Measurements from ENCODE around the gene MRC1. TPM values are rescaled to one million over a fixed set of nuclear protein-coding genes. Genes with fewer than 3 reads are reported as not detected.

Gene MRC1
- total RNA-seq, 2 donors from 2014 or later = 0.09 TPM; not detected in 1

GRCh38 chr10:17802976-17803375, 6.2 kb upstream of the MRC1 start:
- H3K27ac Mint-ChIP-seq = no peak overlapping the region
- Histone ChIP-seq H3K27me3 (ENCODE audit: control insufficient read depth, insufficient read depth, low read length, poor library complexity, severe bottlenecking) (no peaks in the 10 kb centered on the region), H3K4me3 (ENCODE audit: low read length) (no peak overlapping the region), H3K9ac (ENCODE audit: extremely low read depth, low read length, poor library complexity, severe bottlenecking) (no peak overlapping the region), H3K4me1 (ENCODE audit: control insufficient read depth, insufficient read depth, low read length) (no peaks in the 10 kb centered on the region), H3K27ac (ENCODE audit: low read depth, low read length) (no peak overlapping the region), H3K9me3 (ENCODE audit: control insufficient read depth, low read length) (peaks cover under 1% of the 10 kb centered on the region), H3K36me3 (ENCODE audit: control insufficient read depth, insufficient read depth, low read length) (no peaks in the 10 kb centered on the region)
- no peak for TF ChIP-seq CTCF (conservative IDR thresholded peaks at IDR 0.05)
- WGBS, 2 experiments (ENCODE audit: insufficient coverage in 1 of 2, insufficient read length in 1 of 2) = 96% methylated on average over 1 of the region's 1 CpG; no CpG with 5 or more reads in 1 of the 2 experiments
- no peak overlapping the region for H3K4me3 Mint-ChIP-seq
- DNase-seq = no peak
- no peaks in the 10 kb centered on the region for H3K9me3 Mint-ChIP-seq
- no peaks in the 10 kb centered on the region for H3K27me3 Mint-ChIP-seq (ENCODE audit: insufficient read depth)
- no peaks in the 10 kb centered on the region for H3K4me1 Mint-ChIP-seq
- H3K36me3 Mint-ChIP-seq (ENCODE audit: low read depth) = no peaks in the 10 kb centered on the region

- Mint-ChIP-seq H3K9me3 (no peaks in the 10 kb centered on the region), H3K4me3 (no peak overlapping the region), H3K27ac (no peak overlapping the region), H3K36me3 (ENCODE audit: low read depth) (no peaks in the 10 kb centered on the region), H3K4me1 (peaks cover 3% of the 10 kb centered on the region), H3K27me3 (ENCODE audit: insufficient read depth) (no peaks in the 10 kb centered on the region)
- H3K9me3 ChIP-seq (ENCODE audit: control insufficient read depth, low read length) = no peaks in the 10 kb centered on the region
- H3K9ac ChIP-seq (ENCODE audit: extremely low read depth, low read length, poor library complexity, severe bottlenecking) = no peak overlapping the region
- no peak overlapping the region for H3K4me3 ChIP-seq (ENCODE audit: low read length)
- no peaks in the 10 kb centered on the region for H3K36me3 ChIP-seq (ENCODE audit: control insufficient read depth, insufficient read depth, low read length)
- no peak for DNase-seq
- TF ChIP-seq CTCF (conservative IDR thresholded peaks at IDR 0.05) = no peak
- H3K27me3 ChIP-seq (ENCODE audit: control insufficient read depth, insufficient read depth, low read length, poor library complexity, severe bottlenecking) = no peaks in the 10 kb centered on the region
- H3K4me1 ChIP-seq (ENCODE audit: control insufficient read depth, insufficient read depth, low read length) = no peaks in the 10 kb centered on the region
- no peak overlapping the region for H3K27ac ChIP-seq (ENCODE audit: low read depth, low read length)
- 83 to 95% methylated on average over 1 to 3 of the region's 3 CpGs for WGBS, 2 experiments (ENCODE audit: insufficient coverage in 1 of 2, insufficient read length in 1 of 2)
Measured at GRCh38 chr10:17805330-17805729, 3.8 kb upstream of the MRC1 start.

DNA sequence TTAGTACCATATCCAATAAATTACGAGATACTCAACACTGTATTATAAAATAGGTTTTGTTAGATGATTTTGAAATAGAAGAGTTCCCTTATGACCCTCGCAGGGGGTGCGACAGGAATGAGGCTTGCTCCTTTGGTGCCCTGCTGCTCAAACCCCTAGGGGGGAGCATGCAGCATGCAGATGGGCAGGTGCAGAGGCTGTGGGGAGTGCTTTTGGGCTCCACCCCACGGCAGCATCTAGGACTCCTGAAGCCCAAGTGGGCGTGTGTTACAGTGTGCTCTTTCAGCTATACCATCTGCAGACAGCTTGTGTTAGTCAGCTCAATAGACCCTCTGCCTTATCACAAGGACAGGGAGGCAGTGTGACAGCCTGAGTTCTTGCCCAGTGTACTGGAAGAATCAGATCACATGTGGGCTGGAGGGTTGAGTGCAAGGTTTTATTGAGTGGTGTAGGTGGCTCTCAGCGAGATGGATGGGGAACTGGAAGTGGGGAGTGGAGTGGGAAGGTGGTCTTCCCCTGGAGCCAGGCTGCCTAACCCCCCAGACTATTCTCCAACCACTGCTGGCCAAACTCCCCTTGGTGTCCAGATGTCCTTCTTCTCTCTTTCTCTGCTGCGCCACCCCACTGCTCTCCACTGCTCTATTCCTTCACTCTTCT, 3.1 kb upstream of the MRC1 start:
- peak; percentile 67 for TF ChIP-seq CTCF (conservative IDR thresholded peaks at IDR 0.05)
- H3K9me3 ChIP-seq (ENCODE audit: control insufficient read depth, low read length) = no peaks in the 10 kb centered on the region
- WGBS, 2 experiments (ENCODE audit: insufficient coverage in 1 of 2, insufficient read length in 1 of 2) = 68 to 79% methylated on average over 3 to 7 of the region's 7 CpGs

More for the DNA sequence above, 3.1 kb upstream of the MRC1 start:
- H3K27me3 Mint-ChIP-seq (ENCODE audit: insufficient read depth) = no peaks in the 10 kb centered on the region
- Histone ChIP-seq H3K27ac (ENCODE audit: low read depth, low read length) (no peak overlapping the region), H3K9ac (ENCODE audit: extremely low read depth, low read length, poor library complexity, severe bottlenecking) (no peak overlapping the region), H3K36me3 (ENCODE audit: control insufficient read depth, insufficient read depth, low read length) (no peaks in the 10 kb centered on the region), H3K4me3 (ENCODE audit: low read length) (no peak overlapping the region), H3K27me3 (ENCODE audit: control insufficient read depth, insufficient read depth, low read length, poor library complexity, severe bottlenecking) (no peaks in the 10 kb centered on the region), H3K4me1 (ENCODE audit: control insufficient read depth, insufficient read depth, low read length) (no peaks in the 10 kb centered on the region)
- H3K4me3 Mint-ChIP-seq = no peak overlapping the region
- peaks cover 3% of the 10 kb centered on the region for H3K4me1 Mint-ChIP-seq
- H3K36me3 Mint-ChIP-seq (ENCODE audit: low read depth) = no peaks in the 10 kb centered on the region
- no peak overlapping the region for H3K27ac Mint-ChIP-seq
- DNase-seq = peak; percentile 66
- no peaks in the 10 kb centered on the region for H3K9me3 Mint-ChIP-seq

Data from endodermal cell (in vitro differentiated cells).